ENCODE data around the gene CHST15.

CHST15 gene

DNA sequence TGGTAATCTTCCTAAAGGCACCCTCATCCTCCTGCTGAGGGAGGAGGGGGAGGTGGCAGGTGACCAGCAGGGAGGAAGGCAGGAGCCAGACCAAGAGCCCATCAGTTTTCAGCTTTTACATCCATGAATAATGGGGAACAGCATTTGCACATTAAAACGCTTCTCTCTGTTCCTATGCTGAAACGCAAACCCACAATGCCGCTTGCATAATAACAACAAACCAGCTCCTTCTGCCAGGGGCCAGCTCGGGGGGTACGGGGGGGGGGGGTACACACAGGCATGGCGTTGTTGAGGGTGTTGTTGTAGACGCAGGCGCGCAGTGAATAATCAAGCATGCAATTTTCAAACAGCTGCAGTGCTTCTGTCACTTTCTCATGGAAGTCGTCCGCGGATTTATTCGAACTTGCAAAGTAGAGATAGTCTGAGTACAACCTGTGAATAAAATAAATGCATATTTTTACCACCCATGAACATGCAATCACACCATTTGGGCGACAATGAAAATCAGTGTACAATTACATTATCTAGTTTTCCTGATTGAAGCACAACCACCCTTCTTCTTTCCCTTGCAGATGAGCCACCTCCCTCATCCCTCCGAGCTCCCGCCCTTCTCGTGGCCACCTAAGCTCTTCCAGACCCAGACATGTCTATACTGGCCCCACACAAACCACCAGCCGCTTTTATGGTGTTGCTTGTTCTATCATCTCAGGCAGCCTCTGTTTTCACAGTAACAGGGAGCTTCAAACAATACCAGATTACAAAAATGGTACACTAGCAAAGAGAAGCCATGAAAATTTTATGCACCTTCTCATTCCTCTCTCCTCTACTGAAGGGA, 72.2 kb downstream of the CHST15 start:
- TF ChIP-seq, protein P1, sequence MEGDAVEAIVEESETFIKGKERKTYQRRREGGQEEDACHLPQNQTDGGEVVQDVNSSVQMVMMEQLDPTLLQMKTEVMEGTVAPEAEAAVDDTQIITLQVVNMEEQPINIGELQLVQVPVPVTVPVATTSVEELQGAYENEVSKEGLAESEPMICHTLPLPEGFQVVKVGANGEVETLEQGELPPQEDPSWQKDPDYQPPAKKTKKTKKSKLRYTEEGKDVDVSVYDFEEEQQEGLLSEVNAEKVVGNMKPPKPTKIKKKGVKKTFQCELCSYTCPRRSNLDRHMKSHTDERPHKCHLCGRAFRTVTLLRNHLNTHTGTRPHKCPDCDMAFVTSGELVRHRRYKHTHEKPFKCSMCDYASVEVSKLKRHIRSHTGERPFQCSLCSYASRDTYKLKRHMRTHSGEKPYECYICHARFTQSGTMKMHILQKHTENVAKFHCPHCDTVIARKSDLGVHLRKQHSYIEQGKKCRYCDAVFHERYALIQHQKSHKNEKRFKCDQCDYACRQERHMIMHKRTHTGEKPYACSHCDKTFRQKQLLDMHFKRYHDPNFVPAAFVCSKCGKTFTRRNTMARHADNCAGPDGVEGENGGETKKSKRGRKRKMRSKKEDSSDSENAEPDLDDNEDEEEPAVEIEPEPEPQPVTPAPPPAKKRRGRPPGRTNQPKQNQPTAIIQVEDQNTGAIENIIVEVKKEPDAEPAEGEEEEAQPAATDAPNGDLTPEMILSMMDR (IDR thresholded peaks at IDR 0.05), result no peak

GRCh38 chr10:124019886-124020797, 73.3 kb downstream of the CHST15 start:
- TF ChIP-seq, protein P1 (IDR thresholded peaks at IDR 0.05), result no peak

DNA sequence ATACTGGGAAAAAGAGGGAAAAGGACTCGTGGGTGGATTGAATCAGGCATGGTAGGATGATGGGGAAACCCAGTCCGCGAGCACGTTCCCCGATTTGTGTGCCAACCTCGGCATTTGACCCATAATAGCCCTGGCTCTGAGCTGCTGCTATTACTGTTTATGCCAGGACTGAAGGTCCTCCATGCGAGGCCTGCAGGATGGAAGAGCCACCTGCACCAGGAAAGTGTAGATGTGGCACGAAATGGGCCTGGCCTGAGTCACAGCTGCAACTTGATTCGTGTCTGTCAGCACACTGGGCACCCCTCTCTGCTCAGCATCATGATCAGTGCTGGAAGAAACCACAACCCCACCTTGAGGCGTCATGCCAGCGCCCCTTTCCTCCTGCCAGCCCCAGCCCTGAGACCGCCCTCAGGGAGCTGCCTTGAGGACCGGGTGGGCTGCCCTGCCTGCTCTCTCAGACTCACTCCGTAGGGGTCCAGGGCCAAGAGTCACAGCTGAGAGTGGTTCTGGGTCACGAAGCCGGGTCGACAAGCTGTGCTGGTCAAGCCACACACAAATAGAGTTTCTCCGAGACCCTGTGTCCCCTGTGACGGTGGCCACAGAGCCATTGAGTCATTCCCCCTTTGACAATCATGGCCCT, 74.4 kb downstream of the CHST15 start:
- TF ChIP-seq, protein P1 (IDR thresholded peaks at IDR 0.05), result no peak

DNA sequence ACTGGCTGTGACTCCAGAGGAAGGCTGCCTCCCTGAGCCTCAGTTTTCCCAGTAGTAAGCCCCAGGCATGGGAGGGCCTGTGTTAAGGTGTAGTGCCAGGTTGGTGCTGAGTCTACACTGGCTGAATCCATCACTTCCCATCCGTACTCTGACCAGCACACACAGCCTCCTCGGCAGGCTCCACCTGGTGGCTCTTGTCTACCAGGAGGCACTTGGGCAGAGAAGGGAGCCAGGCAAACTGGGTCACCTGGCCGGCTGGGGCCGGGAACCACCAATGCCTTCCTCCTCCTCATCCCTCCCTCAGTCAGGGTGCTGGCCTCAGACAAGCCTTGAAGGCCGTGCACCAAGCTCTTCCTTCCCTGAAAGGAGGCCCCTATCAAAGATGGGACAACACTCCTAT, 75.7 kb downstream of the CHST15 start:
- TF ChIP-seq, protein P1 (IDR thresholded peaks at IDR 0.05), result no peak

DNA sequence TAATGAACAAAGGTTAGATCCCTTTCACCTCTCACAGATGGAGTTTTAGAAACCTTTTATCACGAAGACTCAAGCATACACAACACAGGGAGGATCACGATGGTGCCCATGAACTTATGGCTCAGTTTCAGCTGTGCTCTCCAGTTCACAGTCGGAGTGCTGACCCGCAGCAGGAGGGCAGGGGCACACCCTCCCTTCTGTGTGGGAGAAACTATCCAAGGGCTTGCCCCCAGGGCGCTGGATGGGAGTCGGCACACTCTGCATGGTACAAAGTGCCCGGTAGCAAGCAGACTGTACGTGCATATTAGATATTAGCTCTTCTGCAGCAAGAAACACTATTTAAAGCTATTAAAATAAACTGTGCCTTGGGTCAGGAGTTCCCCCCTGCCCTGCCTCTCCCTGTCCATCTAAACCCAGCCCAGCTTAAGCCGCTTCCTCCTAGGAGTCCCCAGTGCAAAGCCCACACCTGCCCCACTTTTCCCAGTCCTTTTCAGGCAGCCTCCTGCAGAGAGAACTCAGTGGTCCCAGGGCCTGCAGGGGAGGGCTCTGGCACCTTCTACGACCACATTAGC, 76.5 kb downstream of the CHST15 start:
- TF ChIP-seq, protein P1 (IDR thresholded peaks at IDR 0.05), result no peak

DNA sequence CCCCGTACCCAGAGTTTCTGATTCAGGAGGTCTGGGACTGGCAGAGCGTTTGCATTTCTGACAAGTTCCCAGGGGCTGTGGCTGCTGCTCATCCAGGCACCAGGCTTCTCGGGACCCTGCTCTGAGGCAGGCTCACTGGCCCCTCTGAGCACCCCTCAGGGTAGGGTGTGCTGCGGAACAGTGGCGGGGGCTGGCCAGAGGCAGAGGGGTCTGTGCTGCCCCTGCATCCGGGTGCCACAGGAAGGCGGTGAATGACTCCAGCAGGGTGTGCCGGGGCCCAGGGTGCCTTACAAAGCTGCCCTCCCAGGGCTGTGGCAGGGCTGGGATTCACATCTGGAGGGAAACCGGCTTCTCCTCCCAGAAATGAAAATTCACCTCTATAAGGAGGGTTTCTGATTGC, 77.4 kb downstream of the CHST15 start:
- TF ChIP-seq, protein P1 (IDR thresholded peaks at IDR 0.05), result no peak
